Neural cell (in vitro differentiated cells): ENCODE data around the gene NT5DC3. TPM values are rescaled to one million over a fixed set of nuclear protein-coding genes. Genes with fewer than 3 reads are reported as not detected.

Source experiments
- H2AFZ ChIP-seq: fragments of 200-600, 300-800 bp; sonication (generic), shearing (Covaris generic); 2 replicates; pipeline ENCODE4 v1.6.0; 2014; ENCODE audit warnings: low read depth, mild to moderate bottlenecking, antibody characterized with exemption, low read length, moderate library complexity
- H3F3A ChIP-seq: fragments of 200-600 bp; shearing (Covaris generic); 2 replicates; pipeline ENCODE4 v1.6.1; 2016; ENCODE audit warnings: mild to moderate bottlenecking, moderate library complexity, mixed read lengths, antibody characterized with exemption, low read length; ENCODE audit not compliant: insufficient read depth, poor library complexity, severe bottlenecking
- H3K27ac ChIP-seq: fragments of 200-600, 300-800 bp; sonication (generic), shearing (Covaris generic); 2 replicates; pipeline ENCODE4 v1.5.1; 2014; ENCODE audit warnings: mild to moderate bottlenecking, low read length, moderate library complexity
- H3K27me3 ChIP-seq: fragments of 300-800, 200-600 bp; sonication (generic), shearing (Covaris generic); 2 replicates; pipeline ENCODE4 v1.6.0; 2014; ENCODE audit warnings: mild to moderate bottlenecking, low read depth, low read length, moderate library complexity; ENCODE audit not compliant: insufficient read depth
- H3K36me3 ChIP-seq: fragments of 300-800, 200-600 bp; sonication (generic), shearing (Covaris generic); 2 replicates; pipeline ENCODE4 v1.5.1; 2014; ENCODE audit warnings: mild to moderate bottlenecking, antibody characterized with exemption, low read length, moderate library complexity; ENCODE audit not compliant: insufficient read depth
- H3K4me2 ChIP-seq: fragments of 300-800, 200-600 bp; sonication (generic), shearing (Covaris generic); 2 replicates; pipeline ENCODE4 v1.6.0; 2014; ENCODE audit warnings: mild to moderate bottlenecking, low read length
- H3K4me3 ChIP-seq: fragments of 300-800, 200-600 bp; sonication (generic), shearing (Covaris generic); 2 replicates; pipeline ENCODE4 v1.5.1; 2014; ENCODE audit warnings: mild to moderate bottlenecking, low read length, moderate library complexity
- H3K79me2 ChIP-seq: fragments of 200-600 bp; shearing (Covaris generic); replicated peaks from 2 replicates; pipeline ENCODE4 v1.6.0; 2014; ENCODE audit warnings: mild to moderate bottlenecking, low read length, moderate library complexity; ENCODE audit not compliant: insufficient read depth
- H3K9ac ChIP-seq: fragments of 300-800, 200-600 bp; sonication (generic), shearing (Covaris generic); 2 replicates; pipeline ENCODE4 v1.6.1; 2016; ENCODE audit warnings: mild to moderate bottlenecking, low read length, mixed read lengths
- H3K9me2 ChIP-seq: fragments of 200-600 bp; shearing (Covaris generic); 2 replicates; pipeline ENCODE4 v1.6.1; 2016; ENCODE audit warnings: mild to moderate bottlenecking, low read length, mixed read lengths; ENCODE audit not compliant: insufficient read depth
- H3K9me3 ChIP-seq: fragments of 200-600, 300-800 bp; sonication (generic), shearing (Covaris generic); 2 replicates; pipeline ENCODE4 v1.6.1; 2016; ENCODE audit warnings: mild to moderate bottlenecking, mixed run types, low read length, moderate library complexity, mixed read lengths
- H4K20me1 ChIP-seq: fragments of 200-600 bp; shearing (Covaris generic); 2 replicates; pipeline ENCODE4 v1.6.1; 2016; ENCODE audit warnings: mild to moderate bottlenecking, mixed run types; ENCODE audit not compliant: insufficient read depth
- EP300 ChIP-seq: fragments of 450-650 bp; conservative IDR thresholded peaks from 2 replicates; pipeline ENCODE4 v1.6.1; 2014; ENCODE audit warnings: antibody characterized with exemption, mild to moderate bottlenecking, moderate library complexity; ENCODE audit not compliant: poor library complexity, severe bottlenecking
- EZH2 ChIP-seq: fragments of 200-600, 300-800 bp; shearing (Covaris generic), sonication (generic); IDR thresholded peaks from 2 replicates; pipeline ENCODE4 v1.6.1; 2014; ENCODE audit warnings: antibody characterized with exemption, low read length, borderline replicate concordance, mild to moderate bottlenecking; ENCODE audit not compliant: insufficient read depth, poor library complexity, severe bottlenecking
- MXI1 ChIP-seq: fragments of 450-650 bp; conservative IDR thresholded peaks from 2 replicates; pipeline ENCODE4 v1.6.1; 2014; ENCODE audit warnings: antibody characterized with exemption, mild to moderate bottlenecking; ENCODE audit not compliant: poor library complexity, severe bottlenecking
- POLR2AphosphoS5 ChIP-seq: IDR thresholded peaks from 2 replicates; pipeline ENCODE4 v1.6.1; 2012
- SMC3 ChIP-seq: fragments of 450-650 bp; conservative IDR thresholded peaks from 2 replicates; pipeline ENCODE4 v1.6.1; 2014; ENCODE audit warnings: antibody characterized with exemption, mild to moderate bottlenecking, moderate library complexity; ENCODE audit not compliant: poor library complexity
- TAF1 ChIP-seq: IDR thresholded peaks from 2 replicates; pipeline ENCODE4 v1.6.1; 2012; ENCODE audit warnings: low read depth
- polyA plus RNA-seq: library from polyadenylated mRNA; depleted of rRNA; stranded (reverse); fragments of >200 nt; gene quantifications from 2 replicates; pipeline ENCODE4 v1.2.3, GENCODE V29; 2014
- TF ChIP-seq, protein P1 (sequence below): IDR thresholded peaks from 2 replicates; pipeline ENCODE4 v1.6.1; 2012; ENCODE audit warnings: borderline replicate concordance
- TF ChIP-seq, protein P2 (sequence below): fragments of 450-650 bp; IDR thresholded peaks from 2 replicates; pipeline ENCODE4 v1.5.1; 2014; ENCODE audit warnings: antibody characterized with exemption, mild to moderate bottlenecking, moderate library complexity; ENCODE audit not compliant: poor library complexity, severe bottlenecking

The NT5DC3 gene
- polyA plus RNA-seq, 1 donor from 2014 or later, result 4.0 TPM

DNA sequence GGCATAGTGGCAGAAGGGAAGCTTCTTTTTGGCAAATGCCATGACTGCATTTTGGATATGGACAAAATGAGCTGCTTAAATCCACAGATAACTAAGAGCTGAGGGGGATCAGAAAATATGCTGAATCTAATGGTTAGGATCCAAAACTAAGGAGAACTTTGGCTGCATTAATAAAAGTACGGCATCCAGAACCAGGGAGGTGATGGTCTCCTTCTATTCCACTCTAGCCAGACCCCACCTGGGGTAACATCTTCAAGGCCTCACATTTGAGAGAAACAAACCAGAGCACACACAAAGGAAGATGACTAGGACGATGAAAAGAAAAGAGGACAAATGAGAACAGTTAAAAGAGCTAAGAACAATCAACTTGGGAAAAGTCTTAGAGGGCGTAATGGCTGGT is 27.6 kb downstream of the NT5DC3 start:
- Histone ChIP-seq H3F3A (no peaks in the 10 kb centered on the region), H3K9me3 (no peaks in the 10 kb centered on the region), H3K36me3 (no peaks in the 10 kb centered on the region), H3K9me2 (no peaks in the 10 kb centered on the region), H3K27me3 (no peaks in the 10 kb centered on the region), H4K20me1 (no peaks in the 10 kb centered on the region), H3K4me2 (no peak overlapping the region), H3K27ac (no peak overlapping the region), H3K9ac (no peak overlapping the region), H2AFZ (no peak overlapping the region), H3K4me3 (no peak overlapping the region), H3K79me2 (no peaks in the 10 kb centered on the region)
- TF ChIP-seq EZH2 (no peak), SMC3 (no peak), EP300 (no peak), MXI1 (no peak), TAF1 (no peak)
- TF ChIP-seq, protein P1, sequence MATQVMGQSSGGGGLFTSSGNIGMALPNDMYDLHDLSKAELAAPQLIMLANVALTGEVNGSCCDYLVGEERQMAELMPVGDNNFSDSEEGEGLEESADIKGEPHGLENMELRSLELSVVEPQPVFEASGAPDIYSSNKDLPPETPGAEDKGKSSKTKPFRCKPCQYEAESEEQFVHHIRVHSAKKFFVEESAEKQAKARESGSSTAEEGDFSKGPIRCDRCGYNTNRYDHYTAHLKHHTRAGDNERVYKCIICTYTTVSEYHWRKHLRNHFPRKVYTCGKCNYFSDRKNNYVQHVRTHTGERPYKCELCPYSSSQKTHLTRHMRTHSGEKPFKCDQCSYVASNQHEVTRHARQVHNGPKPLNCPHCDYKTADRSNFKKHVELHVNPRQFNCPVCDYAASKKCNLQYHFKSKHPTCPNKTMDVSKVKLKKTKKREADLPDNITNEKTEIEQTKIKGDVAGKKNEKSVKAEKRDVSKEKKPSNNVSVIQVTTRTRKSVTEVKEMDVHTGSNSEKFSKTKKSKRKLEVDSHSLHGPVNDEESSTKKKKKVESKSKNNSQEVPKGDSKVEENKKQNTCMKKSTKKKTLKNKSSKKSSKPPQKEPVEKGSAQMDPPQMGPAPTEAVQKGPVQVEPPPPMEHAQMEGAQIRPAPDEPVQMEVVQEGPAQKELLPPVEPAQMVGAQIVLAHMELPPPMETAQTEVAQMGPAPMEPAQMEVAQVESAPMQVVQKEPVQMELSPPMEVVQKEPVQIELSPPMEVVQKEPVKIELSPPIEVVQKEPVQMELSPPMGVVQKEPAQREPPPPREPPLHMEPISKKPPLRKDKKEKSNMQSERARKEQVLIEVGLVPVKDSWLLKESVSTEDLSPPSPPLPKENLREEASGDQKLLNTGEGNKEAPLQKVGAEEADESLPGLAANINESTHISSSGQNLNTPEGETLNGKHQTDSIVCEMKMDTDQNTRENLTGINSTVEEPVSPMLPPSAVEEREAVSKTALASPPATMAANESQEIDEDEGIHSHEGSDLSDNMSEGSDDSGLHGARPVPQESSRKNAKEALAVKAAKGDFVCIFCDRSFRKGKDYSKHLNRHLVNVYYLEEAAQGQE, result no peak

DNA sequence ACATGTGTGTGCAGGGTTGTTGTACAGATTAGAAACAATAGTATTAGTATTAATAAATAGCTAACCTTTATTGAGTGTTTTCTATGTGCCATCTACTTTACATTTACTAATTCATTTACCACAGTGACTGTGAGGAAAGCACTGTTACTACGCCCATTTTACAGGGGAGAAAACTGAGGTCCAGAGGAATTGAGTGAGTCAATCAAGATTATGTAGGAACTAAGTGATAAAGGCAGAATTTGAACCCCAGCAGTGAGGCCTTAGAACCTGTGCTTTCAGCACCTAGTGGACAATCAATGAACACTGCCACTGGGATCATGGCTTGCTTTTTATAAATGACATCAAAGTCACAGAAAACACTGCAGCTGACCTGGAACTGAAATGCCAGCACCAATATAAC is 28.2 kb downstream of the NT5DC3 start:
- H3K9me3 ChIP-seq, result no peaks in the 10 kb centered on the region
- H3K4me2 ChIP-seq, result no peak overlapping the region
- H3K9me2 ChIP-seq, result no peaks in the 10 kb centered on the region
- no peaks in the 10 kb centered on the region for H3F3A ChIP-seq
- no peaks in the 10 kb centered on the region for H3K27me3 ChIP-seq
- no peaks in the 10 kb centered on the region for H4K20me1 ChIP-seq
- no peak overlapping the region for H3K27ac ChIP-seq
- no peak overlapping the region for H2AFZ ChIP-seq
- H3K9ac ChIP-seq, result no peak overlapping the region
- no peaks in the 10 kb centered on the region for H3K79me2 ChIP-seq
- TF ChIP-seq MXI1 (no peak), POLR2AphosphoS5 (no peak), TAF1 (no peak), EZH2 (no peak), EP300 (no peak)
- TF ChIP-seq, protein P2, sequence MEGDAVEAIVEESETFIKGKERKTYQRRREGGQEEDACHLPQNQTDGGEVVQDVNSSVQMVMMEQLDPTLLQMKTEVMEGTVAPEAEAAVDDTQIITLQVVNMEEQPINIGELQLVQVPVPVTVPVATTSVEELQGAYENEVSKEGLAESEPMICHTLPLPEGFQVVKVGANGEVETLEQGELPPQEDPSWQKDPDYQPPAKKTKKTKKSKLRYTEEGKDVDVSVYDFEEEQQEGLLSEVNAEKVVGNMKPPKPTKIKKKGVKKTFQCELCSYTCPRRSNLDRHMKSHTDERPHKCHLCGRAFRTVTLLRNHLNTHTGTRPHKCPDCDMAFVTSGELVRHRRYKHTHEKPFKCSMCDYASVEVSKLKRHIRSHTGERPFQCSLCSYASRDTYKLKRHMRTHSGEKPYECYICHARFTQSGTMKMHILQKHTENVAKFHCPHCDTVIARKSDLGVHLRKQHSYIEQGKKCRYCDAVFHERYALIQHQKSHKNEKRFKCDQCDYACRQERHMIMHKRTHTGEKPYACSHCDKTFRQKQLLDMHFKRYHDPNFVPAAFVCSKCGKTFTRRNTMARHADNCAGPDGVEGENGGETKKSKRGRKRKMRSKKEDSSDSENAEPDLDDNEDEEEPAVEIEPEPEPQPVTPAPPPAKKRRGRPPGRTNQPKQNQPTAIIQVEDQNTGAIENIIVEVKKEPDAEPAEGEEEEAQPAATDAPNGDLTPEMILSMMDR, result no peak
- TF ChIP-seq, protein P1, result no peak
- no peaks in the 10 kb centered on the region for H3K36me3 ChIP-seq
- no peak overlapping the region for H3K4me3 ChIP-seq
